Astrocyte (in vitro differentiated cells and primary cell): Measurements from ENCODE around the gene ANKH. TPM values are rescaled to one million over a fixed set of nuclear protein-coding genes. Genes with fewer than 3 reads are reported as not detected.

Source experiments
- DNase-seq: peaks from one replicate; pipeline ENCODE4 v3.0.0-alpha.2; 2010; ENCODE audit warnings: low read depth
- FAIRE-seq: peaks from 2 replicates; lab custom pipeline; 2011; peaks lifted over from hg19 to GRCh38; lab: Jason Lieb, UNC
- H2AFZ ChIP-seq: 2 replicates; pipeline ENCODE4 v1.6.0; 2012; ENCODE audit warnings: low read depth, low read length, inconsistent platforms
- H3K27ac ChIP-seq: 2 replicates; pipeline ENCODE4 v1.5.1; 2011; ENCODE audit warnings: low read depth, low read length, inconsistent platforms
- H3K27me3 ChIP-seq: 2 replicates; pipeline ENCODE4 v1.6.0; 2011; ENCODE audit warnings: low read length, inconsistent platforms; ENCODE audit not compliant: insufficient read depth
- H3K36me3 ChIP-seq: 2 replicates; pipeline ENCODE4 v1.5.1; 2011; ENCODE audit warnings: low read length, inconsistent platforms; ENCODE audit not compliant: insufficient read depth
- H3K4me1 ChIP-seq: 2 replicates; pipeline ENCODE4 v1.5.1; 2011; ENCODE audit warnings: low read length, inconsistent platforms; ENCODE audit not compliant: insufficient read depth
- H3K4me2 ChIP-seq: 2 replicates; pipeline ENCODE4 v1.6.0; 2012; ENCODE audit warnings: low read length, inconsistent platforms
- H3K4me3 ChIP-seq: 2 replicates; pipeline ENCODE4 v1.5.1; 2011; ENCODE audit warnings: low read depth, mild to moderate bottlenecking, low read length, inconsistent platforms; ENCODE audit not compliant: insufficient read depth
- H3K79me2 ChIP-seq: 2 replicates; pipeline ENCODE4 v1.6.0; 2012; ENCODE audit warnings: mild to moderate bottlenecking, low read length, inconsistent platforms; ENCODE audit not compliant: insufficient read depth
- H3K9ac ChIP-seq: 2 replicates; pipeline ENCODE4 v1.6.0; 2012; ENCODE audit warnings: mild to moderate bottlenecking, low read length, inconsistent platforms
- H3K9me3 ChIP-seq: 2 replicates; pipeline ENCODE4 v1.5.1; 2012; ENCODE audit warnings: low read depth, mild to moderate bottlenecking, low read length, inconsistent platforms; ENCODE audit not compliant: insufficient read depth
- H4K20me1 ChIP-seq: 2 replicates; pipeline ENCODE4 v1.6.0; 2012; ENCODE audit warnings: low read length, inconsistent platforms; ENCODE audit not compliant: insufficient read depth
- H3K27ac Mint-ChIP-seq: one replicate; pipeline ENCODE4 v1.8.0; 2021; ENCODE audit warnings: mild to moderate bottlenecking, mixed read lengths; ENCODE audit not compliant: unreplicated experiment
- H3K27me3 Mint-ChIP-seq: one replicate; pipeline ENCODE4 v1.8.0; 2021; ENCODE audit warnings: low read depth, mixed read lengths; ENCODE audit not compliant: unreplicated experiment
- H3K36me3 Mint-ChIP-seq: one replicate; pipeline ENCODE4 v1.8.0; 2021; ENCODE audit warnings: low read depth, mixed read lengths; ENCODE audit not compliant: unreplicated experiment
- H3K4me1 Mint-ChIP-seq: one replicate; pipeline ENCODE4 v1.8.0; 2021; ENCODE audit warnings: low read depth, mixed read lengths; ENCODE audit not compliant: unreplicated experiment
- H3K4me3 Mint-ChIP-seq: one replicate; pipeline ENCODE4 v1.8.0; 2021; ENCODE audit warnings: mild to moderate bottlenecking, moderate library complexity, mixed read lengths; ENCODE audit not compliant: unreplicated experiment
- H3K9me3 Mint-ChIP-seq: one replicate; pipeline ENCODE4 v1.8.0; 2021; ENCODE audit warnings: mild to moderate bottlenecking, mixed read lengths; ENCODE audit not compliant: unreplicated experiment
- CTCF ChIP-seq: IDR thresholded peaks from 2 replicates; pipeline ENCODE4 v1.5.1; 2011; ENCODE audit warnings: low read depth, mild to moderate bottlenecking, inconsistent platforms, low read length, moderate library complexity; ENCODE audit not compliant: insufficient read depth
- EZH2 ChIP-seq: IDR thresholded peaks from 2 replicates; pipeline ENCODE4 v1.6.1; 2012; ENCODE audit warnings: mild to moderate bottlenecking, low read length, inconsistent platforms; ENCODE audit not compliant: insufficient read depth
- total RNA-seq: library from RNA; stranded (reverse); gene quantifications from 2 replicates; pipeline ENCODE4 v1.2.1, GENCODE V29; 2021

The ANKH gene
- total RNA-seq, 1 donor from 2014 or later: 15.8 TPM

GRCh38 chr5:14777932-14778791, 93.4 kb downstream of the ANKH start:
- H3K4me3 ChIP-seq: no peak overlapping the region
- Mint-ChIP-seq H3K4me3 (peak overlapping the region; percentile 2), H3K27ac (no peak overlapping the region), H3K4me1 (peaks cover 22% of the 10 kb centered on the region), H3K9me3 (no peaks in the 10 kb centered on the region), H3K27me3 (no peaks in the 10 kb centered on the region), H3K36me3 (peaks cover 5% of the 10 kb centered on the region)
- no peak overlapping the region for H3K9ac ChIP-seq
- TF ChIP-seq EZH2 (no peak), CTCF (no peak)
- no peaks in the 10 kb centered on the region for H3K9me3 ChIP-seq
- H3K27ac ChIP-seq: no peak overlapping the region
- FAIRE-seq: no peak
- no peaks in the 10 kb centered on the region for H3K27me3 ChIP-seq
- H4K20me1 ChIP-seq: no peaks in the 10 kb centered on the region
- H2AFZ ChIP-seq: no peak overlapping the region
- no peaks in the 10 kb centered on the region for H3K79me2 ChIP-seq
- H3K4me2 ChIP-seq: no peak overlapping the region
- DNase-seq: no peak
- H3K36me3 ChIP-seq: no peaks in the 10 kb centered on the region
- H3K4me1 ChIP-seq: no peaks in the 10 kb centered on the region

GRCh38 chr5:14777187-14777586, 94.4 kb downstream of the ANKH start:
- DNase-seq (no peak), FAIRE-seq (no peak)
- no peak overlapping the region for H3K27ac Mint-ChIP-seq
- no peaks in the 10 kb centered on the region for H3K27me3 Mint-ChIP-seq
- H3K4me2 ChIP-seq: no peak overlapping the region
- no peak overlapping the region for H3K4me3 Mint-ChIP-seq
- H3K27me3 ChIP-seq: no peaks in the 10 kb centered on the region
- no peaks in the 10 kb centered on the region for H3K79me2 ChIP-seq
- H3K36me3 Mint-ChIP-seq: peaks cover 5% of the 10 kb centered on the region
- no peaks in the 10 kb centered on the region for H3K36me3 ChIP-seq
- H2AFZ ChIP-seq: no peak overlapping the region
- no peak overlapping the region for H3K4me3 ChIP-seq
- no peaks in the 10 kb centered on the region for H3K4me1 ChIP-seq
- peaks cover 22% of the 10 kb centered on the region for H3K4me1 Mint-ChIP-seq
- H3K9ac ChIP-seq: no peak overlapping the region
- no peaks in the 10 kb centered on the region for H3K9me3 ChIP-seq
- H3K9me3 Mint-ChIP-seq: no peaks in the 10 kb centered on the region
- no peaks in the 10 kb centered on the region for H4K20me1 ChIP-seq
- no peak for TF ChIP-seq CTCF
- no peak for TF ChIP-seq EZH2
- H3K27ac ChIP-seq: no peak overlapping the region

GRCh38 chr5:14776602-14777001, 95.0 kb downstream of the ANKH start:
- FAIRE-seq (no peak), DNase-seq (no peak)
- H3K4me3 ChIP-seq: no peak overlapping the region
- Mint-ChIP-seq H3K27ac (no peak overlapping the region), H3K4me3 (no peak overlapping the region), H3K9me3 (no peaks in the 10 kb centered on the region), H3K27me3 (no peaks in the 10 kb centered on the region), H3K36me3 (peaks cover 5% of the 10 kb centered on the region), H3K4me1 (peaks cover 22% of the 10 kb centered on the region)
- H3K27me3 ChIP-seq: no peaks in the 10 kb centered on the region
- no peak overlapping the region for H3K27ac ChIP-seq
- H3K9me3 ChIP-seq: no peaks in the 10 kb centered on the region
- no peak overlapping the region for H2AFZ ChIP-seq
- H3K4me2 ChIP-seq: no peak overlapping the region
- no peak overlapping the region for H3K9ac ChIP-seq
- H3K36me3 ChIP-seq: no peaks in the 10 kb centered on the region
- H3K4me1 ChIP-seq: no peaks in the 10 kb centered on the region
- H3K79me2 ChIP-seq: no peaks in the 10 kb centered on the region
- TF ChIP-seq CTCF: no peak
- no peak for TF ChIP-seq EZH2
- no peaks in the 10 kb centered on the region for H4K20me1 ChIP-seq
